Measurements from ENCODE around the gene ADAMTS2. TPM values are rescaled to one million over a fixed set of nuclear protein-coding genes. Genes with fewer than 3 reads are reported as not detected.

Gene ADAMTS2
- total RNA-seq, 1 experiment from 2014 or later = 3.9 TPM

- no peak for DNase-seq (ENCODE audit: low read depth, low spot score)
- Histone ChIP-seq H3K4me1 (ENCODE audit: control insufficient read depth in 1 of 2, insufficient read depth in 2 of 2, low read length in 2 of 2) (peaks cover 0 to 13% of the 10 kb centered on the region in 2 experiments; a peak in 2 of 4 replicates), H3K79me2 (ENCODE audit: insufficient read depth, low read length) (no peaks in the 10 kb centered on the region), H3K9me3 (ENCODE audit: control insufficient read depth in 1 of 2, insufficient read depth in 1 of 2, low read depth in 1 of 2, low read length in 2 of 2) (no peaks in the 10 kb centered on the region), H3K36me3 (ENCODE audit: control insufficient read depth in 1 of 2, insufficient read depth in 2 of 2, low read length in 2 of 2) (no peaks in the 10 kb centered on the region), H3K9ac (ENCODE audit: low read length) (no peak overlapping the region), H3K4me3 (replicated peaks in 1 of 2; ENCODE audit: low read depth in 1 of 2, low read length in 2 of 2) (no peak overlapping the region), H3K9me2 (ENCODE audit: insufficient read depth) (no peaks in the 10 kb centered on the region), H4K20me1 (ENCODE audit: insufficient read depth) (no peaks in the 10 kb centered on the region), H3K27me3 (ENCODE audit: insufficient read depth, low read length) (no peaks in the 10 kb centered on the region), H3K4me2 (ENCODE audit: low read length) (no peak overlapping the region), H3K27ac (ENCODE audit: low read depth, low read length) (no peak overlapping the region), H2AFZ (ENCODE audit: low read depth, low read length, poor library complexity, severe bottlenecking) (no peak overlapping the region)
- no TSS peak for BruUV-seq (replicated peaks)
- intact Hi-C loops (cut with micrococcal nuclease) = no loop called here
- ATAC-seq = no peak
- POLR2A ChIA-PET = no interaction called here
- TF ChIP-seq YY1 (IDR thresholded peaks at IDR 0.05; ENCODE audit: extremely low read depth, insufficient replicate concordance, low read depth, low read length) (no peak), EGR1 (IDR thresholded peaks at IDR 0.05; ENCODE audit: low read depth) (no peak), POLR2A (IDR thresholded peaks at IDR 0.05; ENCODE audit: borderline replicate concordance, extremely low read depth, insufficient read depth, insufficient read length) (no peak), EZH2phosphoT487 (IDR thresholded peaks at IDR 0.05; ENCODE audit: borderline replicate concordance) (no peak), ATF3 (IDR thresholded peaks at IDR 0.05) (no peak), SIN3A (IDR thresholded peaks at IDR 0.05; ENCODE audit: low read depth) (no peak), CTCF (IDR thresholded peaks at IDR 0.05 in 2 of 3, conservative IDR thresholded peaks at IDR 0.05 in 1 of 3; ENCODE audit: borderline replicate concordance in 1 of 3, insufficient read depth in 1 of 3, low read depth in 2 of 3, low read length in 2 of 3) (no peak), CEBPB (IDR thresholded peaks at IDR 0.05; ENCODE audit: low read depth) (no peak), ZBTB33 (IDR thresholded peaks at IDR 0.05; ENCODE audit: extremely low read depth, insufficient replicate concordance, low read length) (no peak), ZNF274 (IDR thresholded peaks at IDR 0.05; ENCODE audit: low read depth, low read length) (no peak), ELF1 (IDR thresholded peaks at IDR 0.05; ENCODE audit: borderline replicate concordance, low read depth) (no peak), FOSL1 (IDR thresholded peaks at IDR 0.05; ENCODE audit: low read depth) (no peak), TCF7L2 (IDR thresholded peaks at IDR 0.05; ENCODE audit: borderline replicate concordance, extremely low read depth, insufficient read depth, insufficient read length) (no peak)
- RAD21 ChIA-PET (ENCODE audit: low non-redundant PET in 1 of 2, low total read pairs in 2 of 2, uncharacterized antibody in 2 of 2, unreplicated experiment in 2 of 2) = no interaction called here
- CTCF ChIA-PET = no interaction called here
These were observed 72.2 kb downstream of the ADAMTS2 start for GRCh38 chr5:179273073-179273435.

Data from HCT116 (cell line).